GM13977 (cell line): ENCODE measurements around the gene MGRN1.
A peak's percentile ranks its signal among the peaks of the same experiment; 100 is the strongest.

Experiments
- DNase-seq: peaks from one replicate; pipeline ENCODE4 v3.0.0; 2012; ENCODE audit warnings: low spot score
- in situ Hi-C: fragments of 300-500 bp; cut with MboI; formaldehyde crosslinking; loops from one replicate; pipeline ENCODE4 v1.12.0; 2022; ENCODE audit warnings: low sequenced_read_pairs, low pct_unique_long_range_greater_than_20kb, mixed read lengths, inconsistent platforms; ENCODE audit not compliant: unreplicated experiment
- TF ChIP-seq, protein P1 (sequence below): IDR thresholded peaks from 2 replicates; pipeline ENCODE4 v1.5.1; 2012; ENCODE audit warnings: mild to moderate bottlenecking, control low read depth; ENCODE audit not compliant: insufficient read depth; ENCODE audit errors: extremely low read depth, missing control alignments

The MGRN1 gene

DNA sequence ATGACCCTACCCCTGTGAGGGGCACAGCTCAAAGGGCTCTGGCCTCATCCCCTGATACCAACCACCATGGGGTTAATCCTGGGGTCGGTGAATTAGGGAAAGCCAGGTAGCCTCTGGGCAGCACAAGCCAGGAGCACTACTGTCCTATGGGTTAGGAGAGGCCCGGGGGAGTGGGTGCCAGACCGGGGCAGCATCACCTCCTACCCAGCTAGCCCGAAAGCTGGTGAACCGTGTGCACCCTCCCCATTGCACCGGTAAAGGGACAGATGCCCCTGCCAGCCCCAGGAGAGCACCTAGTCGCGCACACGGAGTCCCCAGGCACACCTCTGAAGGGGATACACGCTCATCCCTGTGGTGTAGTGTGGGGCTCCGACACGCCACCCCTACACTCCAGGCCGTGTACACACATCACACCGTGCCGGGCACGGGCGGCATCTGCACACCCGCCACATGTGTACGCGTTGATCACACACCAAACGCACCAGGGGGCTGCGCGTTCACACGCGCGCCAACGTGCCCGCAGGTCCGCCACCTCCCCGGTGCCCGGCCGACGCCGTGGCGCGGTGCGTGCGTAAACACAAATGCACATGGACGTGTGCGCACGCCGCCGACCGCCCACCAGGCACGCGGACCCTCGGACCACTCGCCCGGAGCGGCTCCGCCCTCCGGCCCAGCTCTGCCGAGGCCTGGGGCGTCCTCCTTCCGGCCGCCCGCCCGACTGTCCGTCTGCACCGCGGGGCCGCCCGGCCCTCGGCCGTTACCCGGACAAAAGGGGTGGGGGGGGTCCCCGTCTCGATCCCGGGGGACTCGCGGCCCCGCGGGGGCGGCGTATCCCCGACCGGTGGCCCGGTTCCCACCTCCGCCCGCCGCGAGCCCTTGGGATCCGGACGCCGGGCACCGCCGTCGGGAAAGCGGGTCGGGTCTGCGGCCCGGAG lies 10.7 kb upstream of the MGRN1 start:
- TF ChIP-seq, protein P1, sequence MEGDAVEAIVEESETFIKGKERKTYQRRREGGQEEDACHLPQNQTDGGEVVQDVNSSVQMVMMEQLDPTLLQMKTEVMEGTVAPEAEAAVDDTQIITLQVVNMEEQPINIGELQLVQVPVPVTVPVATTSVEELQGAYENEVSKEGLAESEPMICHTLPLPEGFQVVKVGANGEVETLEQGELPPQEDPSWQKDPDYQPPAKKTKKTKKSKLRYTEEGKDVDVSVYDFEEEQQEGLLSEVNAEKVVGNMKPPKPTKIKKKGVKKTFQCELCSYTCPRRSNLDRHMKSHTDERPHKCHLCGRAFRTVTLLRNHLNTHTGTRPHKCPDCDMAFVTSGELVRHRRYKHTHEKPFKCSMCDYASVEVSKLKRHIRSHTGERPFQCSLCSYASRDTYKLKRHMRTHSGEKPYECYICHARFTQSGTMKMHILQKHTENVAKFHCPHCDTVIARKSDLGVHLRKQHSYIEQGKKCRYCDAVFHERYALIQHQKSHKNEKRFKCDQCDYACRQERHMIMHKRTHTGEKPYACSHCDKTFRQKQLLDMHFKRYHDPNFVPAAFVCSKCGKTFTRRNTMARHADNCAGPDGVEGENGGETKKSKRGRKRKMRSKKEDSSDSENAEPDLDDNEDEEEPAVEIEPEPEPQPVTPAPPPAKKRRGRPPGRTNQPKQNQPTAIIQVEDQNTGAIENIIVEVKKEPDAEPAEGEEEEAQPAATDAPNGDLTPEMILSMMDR: no peak
- DNase-seq: peak; percentile 76
- in situ Hi-C loops: no loop called here

GRCh38 chr16:4614571-4615383 lies 9.8 kb upstream of the MGRN1 start, which contains the start of gene UBALD1:
Gene UBALD1, minus strand, starts transcription at chr16:4614888. Its CDS starts 91 bp downstream, at chr16:4614797.
- TF ChIP-seq, protein P1: no peak
- in situ Hi-C loops: no loop called here
- DNase-seq: peak; percentile 97

DNA sequence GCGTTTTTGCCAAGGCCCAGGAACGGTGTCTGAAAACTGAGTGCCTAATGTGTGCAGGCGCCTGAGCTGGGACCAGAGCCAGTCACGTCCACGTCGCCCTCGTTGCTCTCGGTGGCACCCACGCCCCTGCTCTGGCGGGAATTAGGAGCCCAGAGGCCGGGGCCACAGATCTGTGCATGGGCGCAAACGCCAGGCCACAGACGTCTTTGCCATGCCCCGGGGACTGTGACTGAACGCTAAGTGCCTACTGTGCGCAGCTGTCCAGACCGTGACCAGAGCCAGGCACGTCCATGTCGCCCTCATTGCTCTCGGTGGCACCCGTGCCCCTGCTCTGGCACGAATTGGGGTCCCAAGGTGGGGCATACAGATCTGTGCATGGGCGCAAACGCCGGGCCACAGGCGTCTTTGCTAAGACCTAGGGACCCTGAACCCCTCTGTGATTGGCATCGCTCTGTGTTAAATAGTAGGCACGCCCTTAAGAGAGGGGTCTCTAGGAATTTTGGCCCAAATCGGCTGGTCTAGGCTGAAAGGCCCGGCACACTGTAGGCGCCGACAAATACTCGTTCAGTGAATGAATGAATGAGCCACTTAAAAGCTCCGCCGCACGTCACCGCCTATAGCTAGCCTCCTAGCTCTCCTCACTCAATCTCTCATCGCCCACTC lies 9.1 kb upstream of the MGRN1 start:
- in situ Hi-C loops: no loop called here
- DNase-seq: no peak
- TF ChIP-seq, protein P1: no peak

DNA sequence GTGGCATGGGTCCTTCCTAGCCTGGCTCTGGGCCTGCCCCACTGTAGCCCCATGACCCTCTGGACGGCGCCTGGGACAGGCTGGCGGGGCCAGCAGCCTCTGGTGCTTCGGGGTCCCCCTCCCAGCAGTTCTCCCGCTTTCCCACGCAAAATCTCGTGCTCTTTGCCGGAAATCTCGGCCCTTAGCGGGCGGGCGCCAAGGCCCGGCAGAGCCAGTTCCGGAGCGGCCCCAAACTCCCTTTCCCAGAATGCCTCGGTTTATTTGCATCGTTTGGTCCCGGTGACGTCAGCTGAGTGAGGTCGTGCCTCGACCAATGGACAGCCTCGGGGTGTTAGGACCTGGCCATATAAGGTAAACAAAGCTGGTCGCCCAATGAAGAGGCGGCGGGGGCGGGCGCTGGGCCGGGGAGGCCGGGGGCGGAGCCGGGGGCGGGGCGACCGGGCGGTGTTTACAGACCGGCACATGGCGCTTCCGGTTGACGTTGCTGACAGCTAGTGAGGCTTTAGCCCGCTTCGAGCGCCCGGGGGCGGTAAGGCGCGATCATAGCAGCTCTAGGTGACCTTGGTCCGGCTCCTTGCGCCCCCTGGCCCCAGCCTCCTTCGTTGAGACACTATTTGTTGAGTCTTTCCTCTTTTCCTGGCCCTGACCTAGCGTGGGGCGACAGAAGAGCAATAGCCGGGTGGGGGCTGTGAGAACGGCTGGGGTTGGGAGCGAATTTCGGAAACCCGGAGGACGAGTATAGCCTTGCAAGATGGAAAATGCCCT lies 8.4 kb upstream of the MGRN1 start:
- TF ChIP-seq, protein P1: peak; percentile 63
- peak; percentile 99 for DNase-seq
- in situ Hi-C loops: no loop called here

DNA sequence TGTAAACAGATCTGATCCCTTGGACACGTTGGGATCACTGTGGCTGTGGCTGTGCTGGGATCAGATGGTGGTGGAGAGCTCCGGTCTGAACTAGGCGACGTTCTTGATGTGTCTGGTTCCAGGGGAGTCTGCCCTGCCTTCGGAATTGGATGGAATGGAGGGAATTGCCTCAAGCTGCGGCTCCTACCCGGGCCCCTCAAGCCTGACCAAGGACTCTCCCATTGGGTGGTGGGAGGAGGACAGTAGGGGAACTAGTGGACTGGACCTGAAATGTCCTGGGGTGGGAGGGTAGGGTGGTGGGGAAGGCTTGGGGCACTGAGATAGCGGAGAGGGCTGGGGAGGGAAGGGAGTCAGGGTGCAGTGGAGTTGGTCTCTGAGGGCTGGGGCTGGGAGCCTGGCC lies 6.7 kb upstream of the MGRN1 start:
- TF ChIP-seq, protein P1: no peak
- DNase-seq: no peak
- in situ Hi-C loops: no loop called here
